PFSK-1 (cell line): Measurements from ENCODE around the gene DLK1.

Source experiments
- POLR2AphosphoS5 ChIP-seq: IDR thresholded peaks from 2 replicates; pipeline ENCODE4 v1.6.1; 2012; ENCODE audit warnings: low read depth, mild to moderate bottlenecking, control low read depth, low read length, moderate library complexity
- SIN3A ChIP-seq: IDR thresholded peaks from 2 replicates; pipeline ENCODE4 v1.6.1; 2012; ENCODE audit warnings: mild to moderate bottlenecking, low read length, moderate library complexity, borderline replicate concordance; ENCODE audit not compliant: insufficient read depth
- TAF1 ChIP-seq: IDR thresholded peaks from 2 replicates; pipeline ENCODE4 v1.6.1; 2012; ENCODE audit warnings: low read length, control low read depth, borderline replicate concordance; ENCODE audit not compliant: insufficient read depth

DNA sequence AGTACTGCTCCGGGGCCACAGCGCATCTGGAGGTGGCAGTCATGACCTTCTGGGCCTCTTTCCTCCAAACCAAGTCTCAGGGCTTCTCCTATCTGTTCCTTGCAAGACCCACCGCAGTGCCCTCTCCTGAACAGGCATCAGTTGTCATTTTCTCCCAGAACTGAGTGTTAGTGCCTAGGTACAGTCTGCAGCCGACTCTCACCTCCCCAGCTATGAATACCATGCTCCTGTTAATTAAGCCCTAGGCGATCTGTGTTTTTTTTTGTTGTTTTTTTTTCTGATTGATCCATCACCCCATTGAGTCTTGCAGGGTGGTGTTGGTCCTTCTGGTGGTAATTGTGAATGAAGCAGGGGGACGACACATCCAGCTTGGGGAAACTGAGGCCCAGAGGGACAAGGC, 47.5 kb upstream of the DLK1 start:
- TF ChIP-seq SIN3A (no peak), TAF1 (no peak), POLR2AphosphoS5 (no peak)
